Urinary bladder (tissue), 4 donors: ENCODE results near the gene TTC34. TPM values are rescaled to one million over a fixed set of nuclear protein-coding genes. Genes with fewer than 3 reads are reported as not detected.

Source experiments
- DNase-seq: peaks from one replicate; pipeline ENCODE4 v3.0.0-alpha.2; 2015; ENCODE audit errors: extremely low spot score
- H3K27ac ChIP-seq: one replicate; pipeline ENCODE4 v1.5.1; 2013; ENCODE audit warnings: low read depth, mild to moderate bottlenecking, moderate library complexity
- H3K36me3 ChIP-seq: one replicate; pipeline ENCODE4 v1.6.1; 2013; ENCODE audit warnings: mild to moderate bottlenecking, moderate library complexity; ENCODE audit not compliant: insufficient read depth
- H3K4me1 ChIP-seq: one replicate; pipeline ENCODE4 v1.6.1; 2013; ENCODE audit warnings: mild to moderate bottlenecking, moderate library complexity; ENCODE audit not compliant: insufficient read depth
- H3K4me3 ChIP-seq: one replicate; pipeline ENCODE4 v1.5.1; 2013; ENCODE audit warnings: low read depth, low read length
- WGBS: extraction: QIAGEN DNeasy Blood & Tissue Kit; methylation state at CpG from one replicate; pipeline ENCODE4 v1.1.7; 2013; 5-methylcytosine and 5-hydroxymethylcytosine counted together
- polyA plus RNA-seq: library from polyadenylated mRNA; stranded (reverse); fragments of 200-250 nt; gene quantifications from one replicate; pipeline ENCODE4 v1.2.3, GENCODE V29; 2013
- total RNA-seq: library from RNA; depleted of rRNA; stranded (reverse); fragments of >200 nt; gene quantifications from one replicate; pipeline ENCODE4 v1.2.3, GENCODE V29; 2014
- donor health status: healthy with polysubstance abuse.
- donor health status: healthy.

TTC34 gene
- total and polyA plus RNA-seq, 2 donors, result 0.16 to 0.32 TPM

GRCh38 chr1:2811533-2811918, 10.0 kb upstream of the TTC34 start:
- 47% methylated on average over 8 of the region's 8 CpGs for WGBS
- Histone ChIP-seq H3K27ac (no peak overlapping the region), H3K4me3 (no peak overlapping the region), H3K4me1 (no peaks in the 10 kb centered on the region), H3K36me3 (no peaks in the 10 kb centered on the region)
- no peak for DNase-seq

- no peaks in the 10 kb centered on the region for H3K36me3 ChIP-seq
- WGBS, result 56% methylated on average over 9 of the region's 9 CpGs
- no peak for DNase-seq
- no peak overlapping the region for H3K4me3 ChIP-seq
- H3K27ac ChIP-seq, result no peak overlapping the region
- H3K4me1 ChIP-seq, result no peaks in the 10 kb centered on the region
Observed at GRCh38 chr1:2810899-2811532, 9.5 kb upstream of the TTC34 start.

DNA sequence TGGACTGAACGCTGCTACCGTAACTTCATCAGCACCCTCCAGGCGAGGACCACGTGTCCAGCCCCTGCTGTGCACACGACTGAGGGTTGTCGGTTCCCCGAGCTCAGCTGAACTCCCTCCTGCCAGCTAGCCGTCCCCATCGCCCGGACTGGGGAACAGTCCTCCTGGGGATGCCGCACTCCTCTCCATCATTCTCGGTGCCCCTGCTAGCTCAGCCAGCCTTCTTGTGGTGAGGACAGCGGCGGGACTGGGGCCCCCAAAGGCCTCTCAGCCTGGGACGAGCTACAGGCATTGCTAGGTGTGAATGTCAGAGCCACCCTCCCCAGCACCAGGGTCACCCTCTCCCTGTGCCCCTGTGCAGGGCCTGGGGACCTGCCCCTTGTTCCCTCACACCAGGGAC, 8.8 kb upstream of the TTC34 start:
- H3K4me1 ChIP-seq, result no peaks in the 10 kb centered on the region
- H3K4me3 ChIP-seq, result no peak overlapping the region
- no peak overlapping the region for H3K27ac ChIP-seq
- no peak for DNase-seq
- H3K36me3 ChIP-seq, result no peaks in the 10 kb centered on the region
- 80% methylated on average over 15 of the region's 15 CpGs for WGBS

DNA sequence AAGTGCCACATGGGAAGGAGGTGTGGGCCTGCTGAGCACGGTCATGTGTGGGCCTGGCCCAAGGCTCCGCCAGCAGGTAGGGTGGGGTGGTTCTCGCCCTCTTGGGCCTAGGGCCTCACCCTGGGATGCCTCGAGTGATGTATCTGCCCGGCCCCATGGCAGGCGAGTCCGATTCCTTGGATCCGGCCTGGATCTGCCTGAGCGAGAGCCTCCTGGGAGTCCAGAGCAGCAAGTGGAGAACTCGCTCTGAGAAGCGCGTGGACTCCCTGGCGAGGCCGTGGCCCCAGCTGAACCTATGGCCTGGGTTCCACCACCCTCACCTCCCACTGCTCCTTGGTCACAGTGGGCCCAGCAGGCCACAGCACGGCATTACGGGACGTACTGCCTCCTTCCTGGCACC, 8.2 kb upstream of the TTC34 start:
- no peaks in the 10 kb centered on the region for H3K4me1 ChIP-seq
- H3K36me3 ChIP-seq, result no peaks in the 10 kb centered on the region
- H3K4me3 ChIP-seq, result no peak overlapping the region
- DNase-seq, result no peak
- H3K27ac ChIP-seq, result no peak overlapping the region
- 87% methylated on average over 17 of the region's 17 CpGs for WGBS

- DNase-seq, result no peak
- no peaks in the 10 kb centered on the region for H3K4me1 ChIP-seq
- H3K4me3 ChIP-seq, result no peak overlapping the region
- 90% methylated on average over 34 of the region's 34 CpGs for WGBS
- H3K36me3 ChIP-seq, result no peaks in the 10 kb centered on the region
- no peak overlapping the region for H3K27ac ChIP-seq
Observed at GRCh38 chr1:2808831-2809605, 7.5 kb upstream of the TTC34 start.

DNA sequence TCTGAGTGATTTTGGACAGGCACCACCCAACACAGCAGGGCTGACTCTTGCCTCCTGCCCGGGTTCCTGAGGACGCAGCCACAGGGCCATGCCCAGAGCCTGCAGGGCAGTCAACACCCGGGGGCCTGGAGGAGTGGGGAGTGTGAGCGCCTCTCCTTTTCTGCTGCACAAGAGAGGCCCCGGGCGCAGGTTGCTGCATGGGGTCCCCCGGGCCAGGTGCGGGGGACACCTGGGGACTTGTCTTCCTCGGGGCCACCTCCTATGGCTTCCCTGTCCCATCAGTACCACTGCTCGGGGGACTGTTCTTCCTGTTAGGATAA, 6.9 kb upstream of the TTC34 start:
- WGBS, result 87% methylated on average over 10 of the region's 10 CpGs
- no peak overlapping the region for H3K4me3 ChIP-seq
- no peaks in the 10 kb centered on the region for H3K36me3 ChIP-seq
- no peak for DNase-seq
- no peak overlapping the region for H3K27ac ChIP-seq
- no peaks in the 10 kb centered on the region for H3K4me1 ChIP-seq

DNA sequence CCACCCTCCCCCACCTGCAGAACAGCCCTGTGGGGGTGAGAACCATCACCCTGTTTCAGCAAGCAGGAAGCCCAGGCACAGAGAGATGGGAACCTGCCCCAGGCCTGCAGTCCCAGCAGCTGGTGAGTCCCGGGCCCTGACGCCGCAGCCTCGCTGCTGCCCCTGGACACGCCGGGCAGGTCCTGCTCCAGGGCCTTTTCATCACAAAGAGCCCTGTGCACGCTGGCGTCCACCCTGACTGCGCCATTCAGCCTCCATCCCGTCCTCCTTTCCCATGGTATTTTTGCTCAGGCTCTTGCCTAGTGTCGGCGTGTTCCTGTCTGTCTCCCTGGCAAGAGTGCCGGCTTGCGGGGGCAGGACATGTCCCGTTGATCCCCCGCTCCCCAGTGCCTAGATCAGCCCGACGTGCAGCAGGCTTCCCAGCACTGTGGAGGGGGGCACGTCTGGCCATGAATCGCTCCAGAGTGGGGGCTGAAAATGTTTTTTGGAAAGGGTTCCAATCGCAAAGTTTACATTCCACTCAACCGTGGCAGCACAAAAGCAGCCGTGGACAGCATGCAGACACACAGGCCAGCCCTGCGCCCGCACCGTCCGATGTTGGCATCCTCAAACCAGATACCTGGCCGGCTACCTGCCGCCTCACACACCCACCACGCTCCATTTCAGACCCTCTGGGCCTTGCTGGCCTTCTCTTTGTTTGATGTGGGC, 6.3 kb upstream of the TTC34 start:
- H3K27ac ChIP-seq, result no peak overlapping the region
- H3K4me1 ChIP-seq, result no peaks in the 10 kb centered on the region
- no peak for DNase-seq
- H3K36me3 ChIP-seq, result no peaks in the 10 kb centered on the region
- 61% methylated on average over 30 of the region's 30 CpGs for WGBS
- no peak overlapping the region for H3K4me3 ChIP-seq

DNA sequence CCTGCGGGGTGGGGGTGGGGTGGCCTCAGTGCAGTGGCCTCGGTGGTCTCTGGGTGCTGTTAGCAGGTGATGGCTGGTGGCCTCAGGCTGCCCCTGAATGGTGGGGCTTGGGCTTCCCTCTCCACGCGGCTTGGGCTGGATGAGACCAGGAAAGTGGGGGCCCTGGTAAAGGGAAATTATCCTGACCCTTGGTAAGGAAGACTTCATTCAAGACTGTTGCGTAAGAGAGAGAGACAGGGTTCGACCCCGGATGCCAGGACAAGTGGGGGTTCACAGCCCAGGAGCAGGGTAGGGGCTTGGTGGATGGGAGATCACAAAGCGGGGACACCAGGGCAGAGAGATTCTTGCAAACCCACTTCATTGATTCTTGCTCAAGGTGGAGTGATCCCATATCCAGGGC, 5.5 kb upstream of the TTC34 start:
- Histone ChIP-seq H3K27ac (no peak overlapping the region), H3K4me1 (no peaks in the 10 kb centered on the region), H3K36me3 (no peaks in the 10 kb centered on the region), H3K4me3 (no peak overlapping the region)
- no peak for DNase-seq
- 71% methylated on average over 8 of the region's 8 CpGs for WGBS

GRCh38 chr1:2806591-2806990, 5.1 kb upstream of the TTC34 start:
- Histone ChIP-seq H3K36me3 (no peaks in the 10 kb centered on the region), H3K4me1 (no peaks in the 10 kb centered on the region), H3K4me3 (no peak overlapping the region), H3K27ac (no peak overlapping the region)
- WGBS, result 59% methylated on average over 15 of the region's 15 CpGs
- DNase-seq, result no peak

- 80% methylated on average over 25 of the region's 25 CpGs for WGBS
- Histone ChIP-seq H3K27ac (no peak overlapping the region), H3K36me3 (no peaks in the 10 kb centered on the region), H3K4me1 (no peaks in the 10 kb centered on the region), H3K4me3 (no peak overlapping the region)
- DNase-seq, result no peak
Observed at GRCh38 chr1:2805801-2806430, 4.4 kb upstream of the TTC34 start.

- no peak overlapping the region for H3K27ac ChIP-seq
Observed at GRCh38 chr1:2804628-2805351, 3.3 kb upstream of the TTC34 start.

DNA sequence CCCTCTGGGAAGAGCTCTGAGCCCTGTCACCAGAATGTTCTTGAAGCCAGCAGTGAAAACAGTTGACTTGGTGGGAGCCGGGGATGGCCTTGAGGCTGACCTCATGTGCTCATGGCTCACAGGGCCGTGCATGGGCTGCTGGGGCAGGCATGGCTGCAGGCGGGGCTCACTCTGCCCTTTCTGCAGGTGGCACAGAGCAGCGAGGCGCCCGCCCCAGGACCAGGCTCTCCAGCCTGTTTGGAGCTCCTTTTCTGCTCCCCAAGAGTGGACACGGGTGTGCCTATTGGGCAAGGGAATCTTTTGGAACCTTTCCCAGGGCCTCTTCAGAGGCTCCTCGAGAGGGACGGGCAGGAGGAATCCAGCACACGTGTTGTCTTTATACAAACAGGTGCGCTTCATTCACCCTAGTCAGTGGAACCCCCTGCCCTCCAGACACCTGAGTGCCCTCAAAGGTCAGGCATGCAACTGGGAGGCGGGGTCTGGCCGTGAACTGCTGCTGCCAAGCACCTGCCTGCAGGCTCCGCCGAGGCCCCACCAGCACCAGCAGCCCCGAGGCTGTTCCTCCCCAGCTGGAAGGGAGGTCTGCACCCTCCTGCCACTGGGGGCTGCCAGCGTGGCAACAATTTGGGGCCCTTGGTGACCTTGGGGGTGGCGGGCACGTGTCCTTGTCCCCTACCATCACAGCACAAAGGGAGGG, 2.6 kb upstream of the TTC34 start:
- DNase-seq, result no peak
- H3K4me3 ChIP-seq, result no peak overlapping the region
- WGBS, result 56% methylated on average over 19 of the region's 19 CpGs
- H3K36me3 ChIP-seq, result no peaks in the 10 kb centered on the region
- H3K4me1 ChIP-seq, result no peaks in the 10 kb centered on the region
- no peak overlapping the region for H3K27ac ChIP-seq

More at GRCh38 chr1:2804628-2805351, 3.3 kb upstream of the TTC34 start:
- Histone ChIP-seq H3K4me3 (no peak overlapping the region), H3K4me1 (no peaks in the 10 kb centered on the region), H3K36me3 (no peaks in the 10 kb centered on the region)
- DNase-seq, result no peak
- WGBS, result 72% methylated on average over 19 of the region's 19 CpGs
